Endothelial cell of umbilical vein (primary cell): ENCODE measurements around the gene NF2. TPM values are rescaled to one million over a fixed set of nuclear protein-coding genes. Genes with fewer than 3 reads are reported as not detected.
A peak's percentile ranks its signal among the peaks of the same experiment; 100 is the strongest.

Experiments used
- BruUV-seq: library from RNA; stranded (reverse); fragments of 400-500 nt; replicated peaks from 2 replicates; lab custom pipeline; 2021; lab: Mats Ljungman, UMichigan
- CTCF ChIA-PET: fragments of 300-600, 350-600 bp; sonication (Branson Sonifier 250); formaldehyde crosslinking; loops from one replicate; lab custom pipeline; 2021; ENCODE audit warnings: antibody characterized with exemption, inconsistent platforms; lab: Charles Lee
- POLR2A ChIA-PET: fragments of 300-600, 350-600 bp; sonication (Branson Sonifier 250); formaldehyde crosslinking; loops from one replicate; lab custom pipeline; 2021; ENCODE audit warnings: antibody characterized with exemption, inconsistent platforms; lab: Charles Lee
- DNase-seq: peaks from one replicate; pipeline ENCODE4 v3.0.0-alpha.2; 2011; ENCODE audit warnings: low read depth, low spot score
- FAIRE-seq: peaks from 2 replicates; lab custom pipeline; 2011; peaks lifted over from hg19 to GRCh38; lab: Jason Lieb, UNC
- H2AFZ ChIP-seq: 2 replicates; pipeline ENCODE4 v1.6.0; 2012; ENCODE audit warnings: low read depth, low read length, control low read depth, inconsistent platforms
- H3K27ac ChIP-seq: 2 replicates; pipeline ENCODE4 v1.5.1; 2011; ENCODE audit warnings: low read depth, mild to moderate bottlenecking, control low read depth, low read length, moderate library complexity; ENCODE audit not compliant: insufficient read depth
- H3K27me3 ChIP-seq, 2 experiments: 2 replicates each; pipeline versions ENCODE4 v1.6.0 to v1.6.1; 2011; ENCODE audit warnings: low read length in 2 of 2, mixed read lengths in 1 of 2; ENCODE audit not compliant: control insufficient read depth in 2 of 2, insufficient read depth in 2 of 2
- H3K36me3 ChIP-seq, 2 experiments: 2 replicates in 1 of 2; 3 replicates in 1 of 2; pipeline ENCODE4 v1.5.1; 2011; ENCODE audit warnings: low read length in 2 of 2, mild to moderate bottlenecking in 1 of 2, moderate library complexity in 1 of 2; ENCODE audit not compliant: control insufficient read depth in 2 of 2, insufficient read depth in 2 of 2; ENCODE audit errors: extremely low read depth in 1 of 2
- H3K4me1 ChIP-seq: 3 replicates; pipeline ENCODE4 v1.5.1; 2011; ENCODE audit warnings: mild to moderate bottlenecking, low read length; ENCODE audit not compliant: control insufficient read depth, insufficient read depth; ENCODE audit errors: extremely low read depth
- H3K4me2 ChIP-seq: 2 replicates; pipeline ENCODE4 v1.6.1; 2011; ENCODE audit warnings: low read length, control low read depth, mixed read lengths; ENCODE audit not compliant: insufficient read depth
- H3K4me3 ChIP-seq, 3 experiments: fragments of 200-600 bp in 1 of 3; sonication (generic), shearing (Covaris generic) in 1 of 3; replicated peaks in 1 of 3; 2 replicates each; pipeline ENCODE4 v1.5.1; 2011 to 2016; ENCODE audit warnings: control low read depth in 3 of 3, low read length in 3 of 3, mild to moderate bottlenecking in 2 of 3, inconsistent platforms in 1 of 3, low read depth in 1 of 3, moderate library complexity in 1 of 3; ENCODE audit not compliant: insufficient read depth in 1 of 3
- H3K79me2 ChIP-seq: 2 replicates; pipeline ENCODE4 v1.6.0; 2012; ENCODE audit warnings: low read length, inconsistent platforms; ENCODE audit not compliant: control insufficient read depth, insufficient read depth
- H3K9ac ChIP-seq: replicated peaks from 2 replicates; pipeline ENCODE3; 2011; ENCODE audit warnings: low read length, control low read depth; ENCODE audit not compliant: insufficient read depth; ENCODE audit errors: extremely low read depth
- H3K9me1 ChIP-seq: replicated peaks from 3 replicates; pipeline ENCODE4 v1.6.0; 2011; ENCODE audit warnings: mild to moderate bottlenecking, low read length; ENCODE audit not compliant: control insufficient read depth, insufficient read depth; ENCODE audit errors: extremely low read depth
- H3K9me3 ChIP-seq: replicated peaks from 2 replicates; pipeline ENCODE4 v1.5.1; 2012; ENCODE audit warnings: low read length, inconsistent platforms; ENCODE audit not compliant: control insufficient read depth, insufficient read depth
- H4K20me1 ChIP-seq: replicated peaks from 2 replicates; pipeline ENCODE3; 2011; ENCODE audit warnings: mild to moderate bottlenecking, low read length; ENCODE audit not compliant: control insufficient read depth, insufficient read depth; ENCODE audit errors: extremely low read depth
- CTCF ChIP-seq, 2 donors: IDR thresholded peaks; 1 replicate in 1 of 2; 2 replicates in 1 of 2; pipeline ENCODE4 v1.5.1; 2011; ENCODE audit warnings: low read length in 2 of 2, mild to moderate bottlenecking in 2 of 2, moderate library complexity in 2 of 2, control low read depth in 1 of 2, inconsistent platforms in 1 of 2, low read depth in 1 of 2; ENCODE audit not compliant: insufficient read depth in 1 of 2; ENCODE audit errors: extremely low read depth in 1 of 2
- EZH2 ChIP-seq: IDR thresholded peaks from 2 replicates; pipeline ENCODE4 v1.6.1; 2012; ENCODE audit warnings: borderline replicate concordance, low read depth, mild to moderate bottlenecking, moderate library complexity, low read length, inconsistent platforms; ENCODE audit not compliant: severe bottlenecking
- FOS ChIP-seq: IDR thresholded peaks from 2 replicates; pipeline ENCODE4 v1.6.1; 2011; ENCODE audit warnings: mild to moderate bottlenecking, low read length, moderate library complexity, borderline replicate concordance; ENCODE audit not compliant: insufficient read depth
- GATA2 ChIP-seq: IDR thresholded peaks from 2 replicates; pipeline ENCODE4 v1.7.0; 2011; ENCODE audit warnings: low read depth, mild to moderate bottlenecking, moderate library complexity, mixed read lengths, low read length; ENCODE audit not compliant: insufficient read length, insufficient read depth
- JUN ChIP-seq: IDR thresholded peaks from 2 replicates; pipeline ENCODE4 v1.6.1; 2011; ENCODE audit warnings: borderline replicate concordance, low read depth; ENCODE audit not compliant: insufficient read length, insufficient read depth
- MAX ChIP-seq: IDR thresholded peaks from 2 replicates; pipeline ENCODE4 v1.6.1; 2011; ENCODE audit not compliant: insufficient read depth, insufficient read length
- MYC ChIP-seq: IDR thresholded peaks from one replicate; pipeline ENCODE4 v1.6.1; 2011; ENCODE audit warnings: mild to moderate bottlenecking, low read depth, low read length
- POLR2A ChIP-seq: IDR thresholded peaks from 2 replicates; pipeline ENCODE4 v1.6.1; 2012; ENCODE audit warnings: low read depth, mild to moderate bottlenecking, control low read depth, low read length
- POLR2AphosphoS5 ChIP-seq: IDR thresholded peaks from 2 replicates; pipeline ENCODE4 v1.6.1; 2012; ENCODE audit warnings: low read depth, mild to moderate bottlenecking, control low read depth, low read length, moderate library complexity; ENCODE audit not compliant: insufficient read depth
- dilution Hi-C: fragments of 300-500 bp; cut with MboI; formaldehyde crosslinking; loops from one replicate; pipeline ENCODE4 v1.15.0; 2019; ENCODE audit warnings: low sequenced_read_pairs; ENCODE audit not compliant: extremely low pct_ligation_motif_present
- intact Hi-C: fragments of 100-400 bp; cut with micrococcal nuclease; formaldehyde crosslinking; loops from one replicate; pipeline ENCODE4 v1.10.0; 2022
- polyA plus RNA-seq, 4 experiments: library from polyadenylated mRNA; depleted of rRNA in 3 of 4; stranded (reverse) in 3 of 4; unstranded in 1 of 4; fragments of >200 nt; gene quantifications; 2 replicates each; pipeline versions ENCODE4 v1.2.1 to v1.2.3, GENCODE V29; 2011 to 2012; ENCODE audit warnings: missing spikeins in 1 of 4
- total RNA-seq: library from RNA; stranded (reverse); gene quantifications from 2 replicates; pipeline ENCODE4 v1.2.3, GENCODE V29; 2021

NF2 gene
- total and polyA plus RNA-seq, 2 donors (not counting 3 experiments of a cell fraction or from before 2014, with no cell fraction given): 27.8 to 115 TPM

DNA sequence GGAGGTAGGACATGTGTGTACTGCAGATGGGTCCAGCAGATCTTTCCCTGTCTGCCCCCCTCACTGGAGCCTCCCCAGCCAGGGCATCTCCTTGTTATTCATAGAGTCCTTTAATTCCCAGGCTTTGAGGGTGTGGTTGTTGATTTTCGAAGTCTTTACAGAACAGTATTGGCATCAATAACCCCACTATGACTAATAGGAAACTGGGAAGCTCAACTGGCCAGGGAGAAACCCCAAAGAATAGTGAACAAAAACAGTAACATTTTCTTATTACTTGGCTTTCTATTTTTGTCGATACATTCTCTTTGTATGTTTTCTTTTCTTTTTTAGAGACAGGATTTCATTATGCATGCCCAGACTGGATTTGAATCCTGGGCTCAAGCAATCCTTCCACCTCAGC lies 57.9 kb downstream of the NF2 start:
- no peak overlapping the region for H3K9ac ChIP-seq
- ChIA-PET POLR2A (no interaction called here), CTCF (interaction anchor here (0.5 to 1.6 kb wide), 5 partner anchors 25 to 344 kb away, joined by 3 to 11 read pairs (median 6); no protein-coding TSS in a partner anchor)
- peak overlapping the region; percentile 32 for H3K4me2 ChIP-seq
- peak overlapping the region; percentile 28 for H3K27ac ChIP-seq
- H3K9me1 ChIP-seq: no peaks in the 10 kb centered on the region
- no peak overlapping the region for H2AFZ ChIP-seq
- peaks cover 7 to 13% of the 10 kb centered on the region in 2 experiments for H3K36me3 ChIP-seq
- no peaks in the 10 kb centered on the region for H3K79me2 ChIP-seq
- no peaks in the 10 kb centered on the region for H3K27me3 ChIP-seq
- TF ChIP-seq EZH2 (no peak), FOS (peak; percentile 19)
- no peak overlapping the region for H3K4me3 ChIP-seq
- dilution Hi-C loops: no loop called here
- no peaks in the 10 kb centered on the region for H3K9me3 ChIP-seq
- intact Hi-C loops: loop anchor here (5.0 kb wide), 1 partner anchor 34 kb away; no protein-coding TSS in a partner anchor
- H4K20me1 ChIP-seq: no peaks in the 10 kb centered on the region
- peak; percentile 76 for DNase-seq
- BruUV-seq: no TSS peak
- H3K4me1 ChIP-seq: peaks cover 10% of the 10 kb centered on the region
- FAIRE-seq: peak; percentile 77

DNA sequence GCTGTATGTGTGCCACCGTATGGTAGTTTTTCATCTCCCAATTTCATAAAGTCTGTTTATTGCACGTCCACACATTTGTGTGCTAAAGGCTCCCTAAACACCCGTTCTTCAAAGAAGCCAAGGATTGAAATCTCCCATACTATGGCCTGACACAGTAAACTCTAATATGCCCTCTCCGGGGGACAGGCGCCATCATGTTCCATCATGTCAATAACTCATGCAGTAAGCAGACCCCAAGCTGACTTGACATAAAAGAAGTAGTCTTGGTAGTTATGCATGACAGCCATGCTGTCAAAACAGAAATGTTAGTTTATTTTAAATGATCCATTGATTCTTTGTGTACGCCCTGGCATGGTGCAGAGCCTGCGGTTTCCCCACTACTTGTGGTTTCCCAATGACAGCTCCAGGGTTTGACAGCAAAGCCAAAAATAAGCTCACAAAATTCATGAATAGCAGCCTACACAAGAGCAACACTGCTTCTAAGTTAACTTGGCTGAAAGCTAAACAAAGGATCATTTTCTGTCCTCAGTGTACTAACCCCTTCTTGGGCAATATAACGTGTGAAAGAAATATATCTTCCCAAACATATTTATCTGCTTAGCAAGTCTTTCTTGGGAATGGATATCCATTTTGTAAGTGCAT lies 59.9 kb downstream of the NF2 start:
- H3K36me3 ChIP-seq: peaks cover 7 to 13% of the 10 kb centered on the region in 2 experiments
- H3K4me2 ChIP-seq: no peak overlapping the region
- H2AFZ ChIP-seq: no peak overlapping the region
- H3K4me1 ChIP-seq: peaks cover 10% of the 10 kb centered on the region
- H3K9ac ChIP-seq: no peak overlapping the region
- H4K20me1 ChIP-seq: no peaks in the 10 kb centered on the region
- TF ChIP-seq FOS (no peak), POLR2A (no peak), MAX (no peak), CTCF (IDR thresholded peaks at IDR 0.05; ENCODE audit: extremely low read depth in 1 of 2, insufficient read depth in 1 of 2, low read depth in 1 of 2, low read length in 2 of 2) (no peak), POLR2AphosphoS5 (no peak), JUN (no peak), GATA2 (no peak), MYC (no peak), EZH2 (no peak)
- no peaks in the 10 kb centered on the region for H3K79me2 ChIP-seq
- no peak overlapping the region for H3K4me3 ChIP-seq
- no peaks in the 10 kb centered on the region for H3K9me3 ChIP-seq
- DNase-seq (no peak), FAIRE-seq (no peak)
- H3K27me3 ChIP-seq: no peaks in the 10 kb centered on the region
- dilution Hi-C loops (no loop called here), intact Hi-C loops (loop anchor here (5.0 kb wide), 1 partner anchor 36 kb away; no protein-coding TSS in a partner anchor)
- BruUV-seq: no TSS peak
- POLR2A ChIA-PET: no interaction called here
- H3K27ac ChIP-seq: no peak overlapping the region
- H3K9me1 ChIP-seq: no peaks in the 10 kb centered on the region
- CTCF ChIA-PET: interaction anchor here (1.3 to 3.7 kb wide), 5 partner anchors 9 to 425 kb away, joined by 3 to 17 read pairs (median 6); no protein-coding TSS in a partner anchor
